Brain pericyte (primary cell): ENCODE data around the gene NQO2.

Experiments used
- DNase-seq: peaks from one replicate; pipeline ENCODE4 v3.0.0-alpha.2; 2012; ENCODE audit warnings: low read depth, low spot score

Gene NQO2, protein sequence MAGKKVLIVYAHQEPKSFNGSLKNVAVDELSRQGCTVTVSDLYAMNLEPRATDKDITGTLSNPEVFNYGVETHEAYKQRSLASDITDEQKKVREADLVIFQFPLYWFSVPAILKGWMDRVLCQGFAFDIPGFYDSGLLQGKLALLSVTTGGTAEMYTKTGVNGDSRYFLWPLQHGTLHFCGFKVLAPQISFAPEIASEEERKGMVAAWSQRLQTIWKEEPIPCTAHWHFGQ

DNA sequence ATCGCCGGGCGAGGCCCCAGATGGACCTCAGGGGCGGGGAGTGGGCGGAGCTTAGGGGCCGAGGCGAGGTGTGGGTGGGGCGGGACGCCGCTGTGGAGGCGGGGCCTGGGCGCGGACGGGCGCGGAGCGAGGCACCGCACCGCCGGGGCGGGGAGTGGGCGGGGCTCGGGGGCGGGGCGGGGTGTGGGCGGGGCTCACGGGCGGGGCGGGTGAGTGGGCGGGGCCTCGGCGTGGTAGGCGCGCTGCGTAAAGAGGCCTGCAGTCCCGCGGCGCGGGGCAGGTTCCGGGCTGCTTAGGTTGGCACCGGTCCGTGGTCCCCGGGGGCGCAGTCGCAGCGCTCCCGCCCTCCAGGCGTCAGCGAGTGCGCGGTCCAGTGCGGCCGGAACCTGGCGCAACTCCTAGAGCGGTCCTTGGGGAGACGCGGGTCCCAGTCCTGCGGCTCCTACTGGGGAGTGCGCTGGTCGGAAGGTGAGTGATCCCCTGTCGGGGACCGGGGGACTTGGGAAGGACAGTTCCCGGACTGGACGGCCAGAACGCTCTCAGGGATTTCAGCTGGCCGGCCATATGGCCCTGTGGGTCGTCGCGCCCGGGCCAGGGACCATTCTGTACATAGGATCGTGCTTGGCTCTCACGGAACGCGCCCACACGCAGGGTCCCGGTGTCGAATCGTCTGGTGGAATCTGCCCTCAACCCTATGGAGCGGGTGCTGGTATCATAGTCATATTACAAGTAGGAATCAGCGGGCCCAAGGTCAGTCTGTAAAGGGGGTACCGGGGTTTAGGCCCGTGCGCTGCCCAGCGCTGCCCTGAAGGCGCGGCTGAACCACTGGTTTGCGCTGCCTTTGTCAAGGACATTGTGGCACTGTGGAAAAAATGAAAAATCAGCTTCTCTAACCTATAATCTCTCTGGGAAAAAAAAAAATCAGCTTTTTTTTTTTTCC, at the start of gene NQO2:
NQO2 (plus strand) TSS at position 277 of the 940 bp plus-strand sequence. CDS start 6,659 bp downstream, outside the sequence.
- DNase-seq = no peak

DNA sequence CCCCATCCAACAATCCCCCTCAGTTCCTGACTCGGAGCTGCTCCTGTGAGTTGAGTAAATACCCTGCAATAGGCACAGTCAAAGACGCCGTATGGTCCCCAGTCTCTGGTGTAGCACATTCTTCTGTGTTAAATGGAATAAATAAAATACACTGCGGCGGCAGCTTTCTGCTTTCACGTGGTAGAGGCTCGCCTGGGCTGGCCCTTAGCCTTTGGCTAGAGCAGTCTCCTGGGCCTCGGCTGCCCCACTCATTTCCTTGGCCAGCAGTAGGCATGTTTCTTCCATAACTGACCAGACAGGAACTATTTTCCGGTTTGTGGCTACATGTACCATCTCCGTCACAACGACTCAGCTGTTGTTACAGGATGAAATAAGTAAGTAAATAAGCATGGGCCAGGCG, 49.0 kb upstream of the NQO2 start:
- no peak for DNase-seq

DNA sequence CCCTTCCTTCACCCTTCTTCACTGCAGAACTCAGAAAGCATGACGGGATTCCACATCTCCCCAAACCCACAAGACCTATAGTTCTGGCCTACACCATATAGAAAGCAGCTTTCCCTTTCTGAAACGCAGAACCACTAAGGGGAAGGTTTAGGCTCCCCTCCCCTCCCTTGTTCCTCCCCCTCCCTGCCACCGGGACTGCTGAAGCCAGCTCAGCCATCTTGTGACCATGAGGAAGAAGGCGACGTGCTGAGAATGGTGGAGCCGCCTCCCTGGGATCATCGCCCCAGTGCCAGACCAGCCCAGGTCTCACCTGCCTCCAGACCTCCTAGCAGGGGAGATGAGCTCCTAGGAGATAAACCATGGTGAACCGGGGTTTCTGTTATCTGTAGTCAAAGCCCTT, 48.0 kb upstream of the NQO2 start:
- DNase-seq = no peak

DNA sequence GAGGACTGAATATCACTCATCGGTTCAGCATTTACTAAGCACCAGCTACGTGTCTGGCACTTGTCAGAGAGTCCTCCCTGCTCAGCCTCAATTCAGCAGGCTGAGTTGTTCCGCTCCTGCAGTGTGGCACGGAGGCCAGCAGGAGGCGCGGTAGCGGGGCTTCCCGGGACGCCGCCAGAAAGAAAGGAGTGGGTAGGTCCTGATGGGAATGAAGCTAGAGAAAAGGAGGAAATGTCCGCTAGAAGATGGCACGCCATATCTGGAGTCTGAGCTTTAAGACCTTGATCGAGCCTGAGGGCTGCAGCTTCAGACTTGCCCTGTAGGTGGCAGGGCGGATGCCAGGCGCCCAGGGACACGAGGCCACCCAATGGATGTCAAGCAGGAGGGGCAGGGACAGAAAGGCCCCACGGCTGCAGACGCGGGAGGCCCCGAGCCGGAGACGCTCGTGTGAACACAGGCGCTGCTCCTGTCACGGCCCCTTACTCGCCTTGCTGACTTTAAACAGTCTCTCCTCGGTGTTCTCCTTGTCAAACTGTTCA, 47.1 kb upstream of the NQO2 start:
- peak; percentile 78 for DNase-seq

DNA sequence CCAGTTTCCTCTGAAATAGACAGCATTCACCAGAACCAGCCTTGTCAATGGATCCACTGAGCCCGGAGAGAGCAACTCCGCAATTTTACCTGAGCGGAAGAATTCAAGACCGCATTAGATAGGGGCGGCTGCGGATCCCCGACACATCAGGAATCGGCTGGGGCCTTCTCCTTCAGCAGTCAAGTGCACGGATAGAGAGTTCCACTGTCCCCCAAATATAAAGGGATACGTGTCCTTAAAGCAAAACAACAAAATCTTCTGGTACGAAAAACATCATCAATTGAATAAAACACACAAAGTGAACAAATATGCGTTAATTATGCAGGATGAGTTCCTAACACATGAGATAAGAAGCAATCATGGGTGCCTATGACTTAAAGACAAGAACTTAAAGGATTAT, 46.6 kb upstream of the NQO2 start:
- no peak for DNase-seq

DNA sequence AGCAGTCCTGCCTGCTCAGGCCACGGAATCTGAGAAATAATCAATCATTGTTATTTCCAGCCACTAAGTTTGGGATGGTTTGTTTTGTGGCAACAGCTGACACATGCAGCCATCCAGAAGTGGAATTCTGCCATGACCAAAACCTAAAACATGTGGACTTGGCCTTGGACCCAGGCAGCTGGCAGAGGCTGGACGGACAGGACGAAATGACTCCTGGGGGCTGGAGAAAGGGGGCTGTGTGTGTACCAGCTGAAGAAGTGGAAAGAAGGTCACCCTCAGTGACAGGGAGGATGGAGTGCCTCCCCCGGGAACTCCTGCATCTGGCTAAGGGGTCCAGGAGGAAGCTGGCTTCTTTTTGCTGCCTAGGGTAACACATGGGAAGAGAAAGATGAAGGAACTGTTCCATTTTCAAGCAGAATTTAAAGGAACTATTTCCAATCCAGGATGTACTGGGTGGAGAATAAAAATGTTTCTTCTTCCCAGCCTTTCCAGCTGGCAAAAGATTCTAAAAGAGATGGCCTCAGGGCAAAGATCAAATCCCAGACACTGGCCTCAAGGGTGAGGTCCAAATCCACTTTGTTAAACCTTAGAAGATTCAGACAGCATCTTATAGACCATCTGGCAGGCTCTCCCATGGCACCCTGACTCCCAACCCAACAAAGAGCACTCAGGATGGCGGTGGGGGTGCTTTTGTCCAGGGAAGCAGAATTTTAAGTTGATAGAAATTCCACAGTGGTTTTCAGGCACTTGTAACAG, 42.6 kb upstream of the NQO2 start:
- no peak for DNase-seq

DNA sequence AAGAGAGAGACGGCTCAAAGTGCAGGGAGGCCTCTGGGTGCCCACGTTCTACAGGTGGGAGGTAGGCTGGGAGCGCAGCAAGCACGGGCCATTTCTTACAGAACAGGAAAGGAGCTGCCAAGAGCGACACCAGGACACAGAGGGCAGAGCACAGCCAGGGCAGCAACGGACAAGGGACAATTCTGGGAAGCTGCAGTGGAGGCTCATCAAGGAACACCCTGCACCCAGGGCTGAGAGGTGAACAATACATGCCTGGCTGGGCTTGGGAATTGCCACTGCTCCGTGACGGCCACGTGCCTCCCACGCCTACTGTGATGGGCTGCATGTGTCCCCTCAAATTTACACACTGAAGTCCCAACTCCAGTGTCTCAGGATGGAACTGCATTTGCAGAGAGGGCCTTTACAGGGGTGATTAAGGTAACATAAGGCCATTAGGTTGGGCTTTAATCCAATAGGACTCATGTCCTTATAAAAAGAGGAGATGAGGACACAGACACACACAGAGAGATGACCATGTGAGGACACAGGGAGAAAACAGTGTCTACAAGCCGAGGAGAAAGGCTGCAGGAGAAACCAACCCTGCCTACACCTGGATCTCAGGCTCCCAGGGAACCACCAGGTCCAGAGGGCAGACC, 41.9 kb upstream of the NQO2 start:
- no peak for DNase-seq

DNA sequence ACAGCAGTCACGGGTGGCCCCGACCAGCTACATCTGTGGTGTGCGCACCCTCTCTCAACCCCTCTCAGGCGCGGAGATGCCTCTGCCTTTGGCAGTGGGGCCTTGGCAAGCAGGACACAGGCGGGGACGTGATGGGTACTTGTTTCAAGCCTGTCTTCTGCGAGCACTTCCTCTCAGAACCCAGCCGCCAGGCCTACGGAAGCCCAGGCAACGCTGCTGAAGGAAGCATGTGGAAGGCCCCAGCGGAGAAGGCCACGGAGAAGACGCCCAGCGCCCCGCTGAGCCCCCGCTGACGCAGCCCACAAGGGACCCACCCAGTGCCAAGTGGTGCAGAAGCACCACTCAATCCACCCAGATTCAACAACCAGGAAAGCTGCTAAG, 41.4 kb upstream of the NQO2 start:
- DNase-seq = no peak

DNA sequence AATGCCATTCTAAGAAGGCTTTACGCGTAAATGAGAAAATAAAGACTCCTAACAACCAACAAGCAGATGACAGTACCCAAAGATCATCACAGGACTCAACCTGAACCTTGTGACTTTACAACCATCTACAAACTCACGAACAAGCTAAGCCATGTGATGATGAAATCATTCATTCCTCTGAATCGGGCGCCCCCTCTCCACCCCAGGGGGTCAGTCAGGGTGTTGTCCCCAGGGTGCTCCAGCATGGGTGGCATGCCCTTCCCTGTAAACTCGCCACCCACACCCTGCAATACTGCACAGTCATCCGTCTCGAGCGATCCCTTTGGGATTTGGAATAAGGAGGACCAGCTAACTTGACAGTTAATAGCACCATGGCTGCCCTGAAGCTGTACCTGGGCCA, 40.9 kb upstream of the NQO2 start:
- no peak for DNase-seq

DNA sequence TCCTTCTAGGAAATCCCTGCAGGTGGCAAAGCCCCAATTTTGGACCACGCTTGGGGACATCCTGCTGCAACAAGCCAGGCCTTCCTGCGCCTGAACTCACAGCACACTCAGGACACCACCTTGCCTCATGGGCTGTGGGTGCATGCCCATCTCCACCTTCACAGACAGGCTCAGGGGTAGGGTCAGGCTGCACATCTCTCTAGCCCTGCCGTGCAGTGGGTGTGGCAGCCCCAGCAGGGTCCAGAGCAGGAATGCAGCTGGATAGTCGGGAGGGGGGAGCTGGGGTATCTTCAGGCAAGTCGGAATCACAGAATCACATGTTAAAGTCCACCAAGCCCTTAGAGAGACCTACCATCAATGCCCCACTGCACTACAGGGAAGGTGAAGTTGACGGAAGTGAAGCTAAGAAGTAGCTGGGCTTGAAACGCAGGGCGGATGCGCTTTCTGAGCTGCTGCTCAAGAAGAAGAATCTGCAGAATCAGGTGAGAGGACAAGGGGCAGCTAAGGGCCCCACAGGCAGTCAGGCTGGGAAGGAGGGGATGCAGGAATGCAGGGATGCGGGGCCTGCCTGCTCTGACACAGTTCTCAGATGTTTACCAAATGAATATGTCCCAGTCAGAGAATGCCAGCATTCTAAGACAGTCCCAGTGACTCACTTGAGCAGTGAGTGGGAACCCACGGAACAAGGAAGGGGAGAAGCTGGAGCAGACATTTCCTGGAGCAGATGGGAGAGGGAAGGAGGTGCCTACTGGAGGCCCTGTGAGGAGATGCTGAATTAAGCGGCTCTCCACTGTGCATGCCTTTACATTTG, 39.6 kb upstream of the NQO2 start:
- DNase-seq = no peak

DNA sequence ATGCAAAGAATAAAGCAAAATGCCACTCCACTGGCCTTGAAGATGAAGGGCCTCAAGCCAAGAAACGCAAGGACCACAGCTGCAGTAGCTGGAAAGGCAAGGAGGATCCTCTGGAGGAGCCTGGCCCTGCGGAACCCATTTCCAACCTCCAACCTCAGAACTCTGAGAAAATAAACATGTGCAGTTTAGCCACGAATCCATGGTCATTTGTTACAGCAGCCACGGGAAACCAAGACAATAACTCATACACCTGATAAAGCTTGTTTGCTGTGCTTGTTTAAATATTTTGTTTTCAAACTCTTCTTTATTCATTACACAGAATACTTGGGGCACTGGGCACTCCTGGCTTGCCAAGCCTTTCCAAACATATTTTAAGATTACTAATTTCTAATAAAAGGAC, 38.8 kb upstream of the NQO2 start:
- DNase-seq = no peak

DNA sequence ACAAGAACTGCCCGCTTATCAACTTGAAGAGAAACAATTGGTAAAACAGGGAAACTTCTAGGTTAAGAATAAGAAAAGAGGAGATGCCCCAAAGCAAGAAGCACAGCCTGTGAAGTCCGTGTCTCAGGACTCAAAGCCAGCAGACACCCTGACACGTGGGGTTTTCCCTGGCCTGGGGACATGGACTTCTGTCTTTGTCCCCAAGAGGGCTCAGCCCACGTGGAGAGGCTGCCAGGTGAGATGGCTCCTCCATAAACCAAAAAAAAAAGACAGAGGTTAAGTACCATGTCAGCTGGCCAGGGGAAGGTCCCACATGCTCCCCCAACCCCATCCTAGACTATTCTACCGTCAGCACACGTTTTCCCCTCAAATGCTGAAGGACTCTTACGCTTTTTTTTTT, 38.2 kb upstream of the NQO2 start:
- DNase-seq = no peak

DNA sequence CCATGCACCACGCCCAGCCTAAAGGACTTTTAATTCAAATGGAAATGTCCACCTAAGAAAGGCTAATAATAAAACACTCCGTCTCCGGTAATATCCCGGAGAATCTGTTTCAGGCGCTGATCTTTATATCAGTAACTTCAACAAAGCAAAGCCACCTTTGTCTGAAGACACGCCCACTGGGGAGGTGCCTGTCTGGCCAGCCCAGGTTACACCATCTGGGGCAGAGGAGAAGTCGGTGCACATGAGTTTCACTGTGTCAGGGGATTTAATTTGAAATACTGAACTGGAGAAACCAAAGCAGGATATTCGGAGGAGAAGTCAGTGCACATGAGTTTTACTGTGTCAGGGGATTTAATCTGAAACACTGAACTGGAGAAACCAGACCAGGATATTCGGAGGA, 37.7 kb upstream of the NQO2 start:
- DNase-seq = no peak

DNA sequence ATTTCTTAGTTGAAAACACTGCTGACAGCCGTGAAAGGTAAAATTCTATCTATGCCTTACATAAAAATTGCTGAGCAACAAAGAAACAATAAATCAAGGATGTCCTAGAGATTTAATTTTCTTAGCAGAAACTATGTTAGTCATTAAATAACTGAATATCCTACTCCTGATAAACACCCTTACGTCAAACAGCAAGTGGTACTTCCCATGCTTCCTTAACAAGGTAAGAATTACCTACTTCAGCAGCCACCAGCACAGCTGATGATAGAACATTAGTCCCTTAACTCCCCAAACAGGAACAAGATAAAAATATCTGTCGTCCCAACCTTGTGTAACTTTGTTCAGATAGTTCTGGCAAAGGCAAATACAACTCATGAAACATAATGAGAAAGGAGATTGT, 37.1 kb upstream of the NQO2 start:
- DNase-seq = no peak

DNA sequence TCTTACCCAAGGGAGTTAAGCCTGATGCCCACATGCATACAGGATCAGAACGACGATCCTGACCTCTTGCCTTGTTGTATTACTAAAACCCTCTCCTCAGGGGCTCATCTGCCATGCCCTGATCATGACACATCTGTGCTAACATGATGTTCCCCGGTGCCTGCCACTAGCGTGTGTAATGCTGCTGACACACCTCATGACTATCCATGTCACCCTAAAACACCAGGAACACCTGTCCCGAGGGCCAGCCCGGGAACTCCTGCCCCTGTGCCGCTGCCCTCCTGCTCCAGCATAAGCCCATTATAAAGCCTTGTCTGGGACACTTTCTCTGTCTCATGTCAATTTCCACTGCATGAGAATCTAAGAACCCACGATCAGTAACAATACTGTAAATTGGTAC, 35.9 kb upstream of the NQO2 start:
- no peak for DNase-seq

DNA sequence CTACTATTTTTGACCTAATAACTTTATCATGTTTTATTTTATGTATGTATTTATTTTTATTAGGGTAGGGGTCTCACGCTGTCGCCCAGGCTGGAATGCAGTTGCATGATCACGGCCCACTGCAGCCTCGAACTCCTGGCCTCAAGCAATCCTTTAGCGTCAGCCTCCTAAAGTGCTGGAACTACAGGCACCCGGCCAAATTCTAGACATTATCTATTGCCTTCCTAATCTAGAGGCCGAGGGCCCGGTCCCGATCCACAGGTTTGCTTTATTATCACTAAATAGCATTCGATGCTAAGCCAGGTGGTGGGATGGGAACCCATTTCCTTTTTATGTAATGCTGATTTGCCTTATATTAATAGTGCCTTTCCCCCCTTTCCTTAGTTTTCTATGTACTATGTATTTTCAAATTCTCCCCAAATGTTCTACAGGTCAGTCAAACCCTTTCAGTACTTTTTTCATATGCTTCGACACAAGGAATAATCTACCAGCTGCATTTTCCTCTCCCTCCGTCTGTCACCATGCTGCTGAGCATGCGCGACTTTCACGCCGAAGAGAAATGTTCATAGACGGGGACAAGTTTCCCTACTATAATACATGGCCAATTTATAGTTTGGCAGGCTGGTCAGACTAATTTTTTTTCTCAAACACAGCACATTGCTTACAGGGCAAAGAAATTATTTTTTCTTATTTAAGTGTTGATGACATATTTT, 34.7 kb upstream of the NQO2 start:
- DNase-seq = no peak

DNA sequence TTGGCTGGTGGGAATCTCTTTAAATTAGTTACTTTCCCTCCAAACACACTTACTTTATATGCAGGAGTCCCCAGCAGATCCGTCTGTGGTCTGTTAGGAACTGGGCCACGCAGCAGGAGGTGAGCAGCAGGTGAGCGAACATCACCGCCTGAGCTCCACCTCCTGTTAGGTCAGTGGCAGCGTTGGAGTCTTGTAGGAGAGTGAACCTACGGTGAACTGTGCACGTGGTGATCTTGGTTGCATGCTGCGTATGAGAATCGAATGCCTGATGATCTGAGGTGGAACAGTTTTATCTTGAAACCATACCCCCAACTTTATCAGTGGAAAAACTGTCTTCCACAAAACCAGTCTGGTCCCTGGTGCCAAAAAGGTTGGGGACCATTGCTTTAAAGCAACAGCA, 33.3 kb upstream of the NQO2 start:
- DNase-seq = no peak

DNA sequence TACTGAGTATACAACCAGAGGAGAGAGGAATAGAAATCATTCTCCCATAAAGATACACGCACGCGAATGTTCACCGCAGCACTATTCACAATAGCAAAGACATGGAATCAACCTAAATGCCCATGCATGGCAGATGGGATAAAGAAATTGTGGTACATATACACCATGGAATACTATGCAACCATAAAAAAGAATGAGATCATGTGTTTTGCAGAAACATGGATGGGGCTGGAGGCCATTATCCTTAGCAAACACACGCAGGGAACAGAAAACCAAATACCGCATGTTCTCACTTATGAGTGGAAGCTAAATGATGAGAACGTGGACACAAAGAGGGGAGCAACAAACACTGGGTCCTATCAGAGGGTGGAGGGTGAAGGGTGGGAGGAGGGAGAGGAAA, 31.8 kb upstream of the NQO2 start:
- no peak for DNase-seq

DNA sequence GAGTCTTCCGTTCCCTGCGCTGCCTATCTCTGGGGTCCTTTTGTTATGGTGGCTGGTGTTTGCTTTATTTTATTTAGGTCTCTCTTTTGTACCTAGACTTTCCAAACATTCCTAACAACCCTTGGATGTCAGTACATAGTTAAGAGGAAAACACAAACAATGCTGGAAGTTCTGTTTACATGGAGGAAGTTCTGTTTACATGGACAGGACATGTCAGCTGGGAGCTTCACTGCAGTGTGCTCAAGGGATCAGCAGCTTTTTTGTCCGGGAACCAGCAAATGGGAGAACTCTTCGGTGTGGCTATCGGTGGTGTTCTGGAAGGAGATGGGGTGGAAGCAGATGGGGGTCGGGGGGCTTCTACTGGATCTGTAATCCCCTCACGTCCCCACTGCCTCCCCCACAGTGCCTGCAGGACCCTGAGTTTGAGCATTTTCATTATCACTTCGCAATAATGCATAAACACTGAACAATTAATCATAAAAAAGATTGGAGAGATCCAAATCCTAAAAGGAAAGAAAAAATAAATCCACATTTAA, 31.0 kb upstream of the NQO2 start:
- no peak for DNase-seq

DNA sequence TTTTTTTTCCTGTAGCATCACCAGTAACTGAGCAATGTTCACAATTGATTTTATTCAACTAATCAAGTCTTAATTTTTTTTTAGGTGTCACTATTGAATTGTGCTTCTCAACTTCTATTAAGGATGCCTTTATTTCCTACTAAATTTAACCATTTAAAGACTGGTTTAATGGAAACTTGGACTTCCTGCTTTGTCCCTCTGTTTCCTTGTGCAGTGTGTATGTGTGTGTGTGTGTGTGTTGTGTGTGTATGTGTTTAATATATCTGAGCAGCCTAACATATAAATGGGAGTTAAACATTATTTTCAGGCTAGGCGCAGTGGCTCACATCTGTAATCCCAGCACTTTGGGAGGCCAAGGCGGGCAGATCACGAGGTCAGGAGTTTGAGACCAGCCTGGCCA, 30.1 kb upstream of the NQO2 start:
- no peak for DNase-seq
